Stimulated activated CD8-positive, alpha-beta memory T cell treated with anti-CD3 and anti-CD28 coated beads, Interleukin-12 subunit alpha, Interleukin-12 subunit beta, amount 100 ng/mL, for 24 hours (primary cell): ENCODE results near the gene NTRK3.

Source experiments
- DNase-seq: peaks from one replicate; pipeline ENCODE4 v3.0.0-alpha.2; 2020; ENCODE audit errors: extremely low read depth

NTRK3 gene

DNA sequence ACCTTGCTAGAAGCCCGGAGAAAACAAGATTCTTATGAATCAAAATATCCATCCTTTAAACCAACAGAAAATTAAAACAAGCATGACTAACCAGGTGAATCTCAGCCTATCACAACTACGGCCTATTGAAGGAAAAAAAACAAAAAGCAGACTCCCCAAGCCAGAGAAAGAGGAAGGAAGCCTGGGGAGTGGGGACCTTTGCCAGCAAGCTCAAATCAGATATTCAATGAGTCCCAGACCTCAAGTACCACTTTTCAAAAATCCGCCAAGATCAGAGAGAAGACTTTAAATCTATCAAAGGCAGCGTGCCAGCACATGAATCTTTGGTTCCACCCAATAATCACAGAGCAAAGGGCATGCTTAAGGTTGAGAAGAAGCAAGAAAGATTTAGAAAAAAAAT is 253.8 kb downstream of the NTRK3 start:
- no peak for DNase-seq

DNA sequence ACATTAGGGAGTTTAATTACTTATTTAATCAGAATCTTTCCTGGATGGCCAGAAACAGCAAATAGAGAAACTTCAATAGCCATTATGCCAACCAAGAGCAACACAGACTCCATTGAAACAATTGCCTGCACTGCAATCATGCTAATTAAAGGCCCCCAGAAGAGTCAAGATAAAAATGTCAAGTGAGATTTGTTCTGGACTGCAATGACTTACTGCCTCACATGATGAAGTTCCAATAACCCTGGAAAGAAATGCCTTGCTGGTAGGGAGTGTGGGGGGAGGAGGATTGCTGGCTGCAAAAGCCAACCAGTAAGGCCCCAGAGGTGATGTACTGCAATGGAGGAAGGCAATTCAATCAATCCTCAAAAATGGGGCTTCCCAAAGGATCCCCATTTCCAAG is 257.9 kb downstream of the NTRK3 start:
- no peak for DNase-seq

DNA sequence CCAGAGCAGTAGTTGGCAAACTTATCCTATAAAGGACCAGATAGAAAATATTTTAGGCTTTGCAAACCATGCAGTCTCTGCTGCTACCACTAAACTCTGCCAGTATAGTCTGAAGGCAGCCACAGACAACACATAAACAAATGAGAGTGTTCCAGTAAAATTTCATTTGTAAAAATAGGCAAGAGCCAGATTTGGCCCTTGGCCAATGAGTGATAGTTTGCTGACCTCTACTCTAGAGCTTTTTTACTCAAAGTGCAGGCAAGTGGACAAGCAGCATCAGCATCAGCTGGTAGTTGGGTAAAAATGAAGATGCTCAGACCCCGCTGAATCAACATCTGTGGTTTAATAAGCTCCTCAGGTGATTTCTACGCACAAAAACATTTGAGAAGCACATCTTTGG is 269.8 kb downstream of the NTRK3 start:
- no peak for DNase-seq

DNA sequence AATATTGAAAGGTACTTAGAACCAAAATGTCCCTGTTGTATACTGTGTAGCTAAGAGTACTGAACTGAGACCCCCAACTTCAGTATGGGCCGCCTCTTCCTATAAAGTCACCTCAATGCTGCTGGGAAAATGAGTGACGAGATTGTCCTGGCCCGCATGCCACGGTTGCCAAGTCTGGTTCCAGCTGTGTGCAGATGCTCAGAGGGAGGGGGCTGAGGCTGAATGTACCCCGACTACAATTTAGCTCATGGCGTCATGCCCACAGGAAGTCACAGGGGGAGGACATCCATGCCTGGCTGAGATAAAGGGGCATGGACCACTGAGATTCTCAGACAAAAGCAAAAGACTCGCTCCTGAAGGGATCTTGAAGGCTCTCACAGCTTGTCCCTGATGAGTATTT is 271.1 kb downstream of the NTRK3 start:
- no peak for DNase-seq

DNA sequence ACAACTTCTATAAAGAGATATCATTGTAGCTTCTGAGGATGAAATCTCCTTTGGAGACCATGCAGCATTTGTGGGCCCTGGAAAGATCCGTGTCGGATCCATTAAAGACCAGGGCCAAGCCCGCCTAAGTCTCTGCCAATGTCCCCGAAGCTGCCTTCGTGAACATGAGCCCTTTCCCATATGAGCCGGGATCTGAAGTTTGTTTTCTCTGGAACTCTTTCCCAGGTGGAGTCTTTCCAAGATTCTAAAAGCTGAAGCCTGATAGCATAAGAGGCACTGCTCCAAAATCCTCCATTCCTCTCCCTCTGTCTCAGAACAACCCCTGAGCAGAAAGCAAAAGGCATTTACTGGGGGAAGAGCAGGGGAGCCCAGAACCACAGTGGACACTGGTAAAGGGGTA is 274.6 kb downstream of the NTRK3 start:
- no peak for DNase-seq

DNA sequence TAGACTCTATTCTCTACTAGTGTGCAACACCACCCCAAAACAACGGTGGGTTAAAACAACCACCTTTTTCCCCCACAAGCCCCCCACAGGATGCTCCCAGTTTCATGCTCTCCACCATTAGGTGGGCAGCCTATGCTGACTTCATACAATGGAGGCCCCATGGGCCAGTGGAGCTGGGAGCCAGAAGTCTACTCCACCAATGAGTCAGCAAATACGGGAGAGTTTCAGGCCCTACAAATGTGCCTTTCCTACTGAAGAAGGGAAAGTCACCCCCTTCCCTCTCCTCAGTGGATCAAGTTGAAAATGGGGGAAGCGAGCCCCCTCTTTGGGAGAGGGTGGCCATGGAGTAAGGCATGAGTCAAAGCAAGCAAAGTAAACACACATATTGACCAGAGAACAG is 278.6 kb downstream of the NTRK3 start:
- DNase-seq, result no peak

DNA sequence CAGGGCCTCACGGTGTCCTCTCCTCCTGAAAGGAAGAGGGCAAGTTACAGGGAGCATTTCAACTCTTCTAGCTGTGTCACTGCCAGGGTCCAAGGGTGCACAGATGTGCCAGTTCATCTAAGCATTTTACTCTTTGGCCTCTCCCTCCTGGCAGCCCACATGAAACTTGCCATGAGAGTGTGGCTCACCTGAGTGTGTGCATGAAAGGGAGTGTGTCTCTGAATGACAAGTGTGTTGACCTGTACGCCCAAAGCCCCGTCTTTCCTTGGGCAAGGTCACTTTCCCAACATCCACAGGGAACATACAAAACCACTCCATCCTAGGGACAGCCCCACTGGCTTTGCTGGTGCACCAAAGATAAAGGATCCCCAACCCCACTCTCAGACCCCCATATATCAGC is 280.0 kb downstream of the NTRK3 start:
- DNase-seq, result no peak

DNA sequence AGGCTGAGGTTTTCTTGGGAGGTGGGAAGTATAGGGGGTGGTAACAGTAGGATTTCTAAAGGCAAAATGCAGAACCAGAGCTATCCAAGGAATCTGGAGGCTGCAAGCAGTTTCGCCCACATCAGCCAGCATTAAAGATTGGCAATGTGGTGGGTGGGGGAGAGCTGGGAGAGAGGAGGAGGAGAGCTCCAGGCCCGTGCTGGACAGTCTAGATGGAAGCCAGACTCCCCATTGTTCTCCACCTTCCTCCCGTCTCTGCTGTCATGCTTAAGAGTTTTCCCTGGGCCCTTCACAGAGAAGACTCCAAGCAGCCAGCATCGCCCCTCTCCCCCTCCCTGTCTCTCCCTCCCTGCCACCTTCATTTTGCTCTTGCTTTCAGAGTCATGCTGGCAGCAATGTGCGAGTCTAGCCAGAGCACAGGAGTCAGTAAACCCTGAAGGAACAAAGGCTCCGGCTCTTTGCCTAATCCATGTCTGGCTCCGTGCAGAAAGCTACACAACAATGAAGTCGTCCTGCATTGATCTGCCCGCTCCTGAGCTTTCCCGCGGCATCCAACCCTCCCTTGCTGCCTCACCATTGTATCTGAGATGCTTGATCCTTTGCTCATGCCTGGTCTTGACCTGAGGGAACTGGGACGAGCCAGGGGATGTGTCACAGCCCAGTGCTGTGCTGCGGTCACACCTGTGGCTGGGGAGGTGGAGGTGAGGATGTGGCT is 282.9 kb downstream of the NTRK3 start:
- no peak for DNase-seq

DNA sequence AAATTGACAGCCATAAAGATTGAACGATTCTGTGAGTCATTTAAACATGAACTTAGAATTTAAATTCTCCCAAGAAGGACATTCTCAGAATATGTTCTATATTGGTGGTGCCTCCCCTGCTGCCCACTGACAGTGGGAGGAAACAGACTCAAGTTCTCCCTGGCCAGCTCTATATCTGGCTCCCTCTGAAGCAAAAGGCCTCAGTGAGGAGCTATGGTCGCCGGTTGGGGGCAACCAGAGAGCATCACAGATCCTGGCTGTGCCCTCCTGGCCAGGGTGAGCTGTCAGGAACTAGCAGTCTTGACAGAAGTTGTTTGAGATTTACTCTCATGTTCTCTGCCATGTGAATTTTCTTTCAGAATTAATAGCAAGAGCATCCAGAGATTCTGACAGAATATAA is 285.5 kb downstream of the NTRK3 start:
- DNase-seq, result no peak

DNA sequence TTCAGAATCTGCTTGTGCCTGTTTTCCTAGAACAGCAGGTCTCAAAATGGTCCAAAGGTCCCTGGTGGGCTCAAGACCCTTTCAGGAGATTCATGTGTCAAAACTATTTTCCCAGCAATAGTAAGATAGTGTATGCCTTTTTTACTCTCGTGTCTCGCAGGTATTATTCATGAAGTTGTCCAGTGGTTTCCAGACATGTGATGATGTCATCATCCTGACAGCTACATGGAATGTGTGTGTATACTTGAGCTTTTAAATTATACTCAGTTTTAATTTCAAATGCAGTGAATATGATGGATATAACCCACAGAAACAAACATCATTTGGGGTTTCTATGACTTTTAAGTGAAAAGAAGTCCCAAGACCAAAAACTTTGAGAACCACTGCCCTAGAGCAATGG is 288.6 kb downstream of the NTRK3 start:
- DNase-seq, result no peak

DNA sequence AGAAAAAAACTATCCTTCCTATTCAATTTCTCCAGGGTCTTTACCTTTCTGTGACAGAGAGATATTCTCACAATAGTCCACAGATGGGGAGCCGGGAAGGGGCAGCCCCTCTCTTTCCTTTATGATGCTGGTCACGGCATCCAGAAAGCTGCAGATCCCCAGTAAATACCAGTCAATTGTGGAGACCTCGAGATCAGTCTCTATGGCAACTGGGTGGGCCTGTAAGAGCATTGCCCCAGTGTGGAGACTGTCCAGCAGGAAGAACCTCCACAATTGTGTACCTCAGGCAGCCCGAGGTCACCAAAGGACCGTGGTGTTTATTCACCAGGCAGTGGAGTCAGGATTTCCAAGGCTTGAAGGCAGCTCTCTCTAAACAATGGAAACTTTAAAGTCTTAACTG is 291.2 kb downstream of the NTRK3 start:
- no peak for DNase-seq

DNA sequence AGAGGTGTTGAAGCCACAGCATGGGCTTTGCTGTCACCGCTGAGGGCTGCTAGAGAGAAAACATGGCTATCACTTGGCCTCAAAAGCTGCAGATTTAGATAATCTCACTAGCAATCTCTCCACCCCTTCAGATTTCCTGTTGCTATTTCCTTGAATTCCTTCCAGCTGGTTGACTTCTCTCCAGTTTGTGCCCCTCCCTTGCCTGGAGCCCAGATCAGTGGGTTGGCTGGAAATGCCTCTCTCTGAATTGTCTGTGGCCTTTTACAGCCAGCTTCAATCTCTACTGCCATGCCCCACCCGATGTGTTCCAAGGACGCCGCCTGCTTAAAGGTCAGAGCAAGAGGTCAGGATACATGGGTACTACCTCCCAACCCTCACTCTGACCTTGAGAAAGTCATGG is 294.1 kb downstream of the NTRK3 start:
- no peak for DNase-seq

DNA sequence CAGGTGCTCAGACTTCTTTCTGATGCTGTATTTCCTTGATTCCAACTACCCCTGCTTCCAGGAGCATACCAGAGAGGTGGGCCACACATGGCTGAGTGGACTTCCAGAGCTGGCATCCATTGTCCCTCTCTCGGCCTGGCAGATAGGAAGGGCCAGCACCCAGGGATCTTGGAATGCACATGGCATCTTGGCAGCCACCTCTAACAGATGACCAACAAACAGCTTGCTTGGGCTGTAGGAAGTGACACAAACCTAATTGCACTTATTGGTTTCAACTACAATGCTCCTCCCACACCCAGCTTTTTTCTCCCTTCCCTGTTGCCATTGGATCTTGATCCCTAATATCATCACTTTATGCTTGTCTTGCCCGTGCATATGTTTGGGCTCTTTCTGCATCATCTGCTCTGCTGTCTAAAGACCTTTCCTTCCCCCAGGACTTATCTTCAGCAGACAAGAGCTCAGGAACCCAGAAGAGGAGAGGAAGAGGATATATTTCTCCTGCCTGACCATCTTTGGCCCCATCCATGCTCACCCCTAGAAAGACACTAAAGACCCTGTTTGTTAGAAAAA is 294.6 kb downstream of the NTRK3 start:
- no peak for DNase-seq

DNA sequence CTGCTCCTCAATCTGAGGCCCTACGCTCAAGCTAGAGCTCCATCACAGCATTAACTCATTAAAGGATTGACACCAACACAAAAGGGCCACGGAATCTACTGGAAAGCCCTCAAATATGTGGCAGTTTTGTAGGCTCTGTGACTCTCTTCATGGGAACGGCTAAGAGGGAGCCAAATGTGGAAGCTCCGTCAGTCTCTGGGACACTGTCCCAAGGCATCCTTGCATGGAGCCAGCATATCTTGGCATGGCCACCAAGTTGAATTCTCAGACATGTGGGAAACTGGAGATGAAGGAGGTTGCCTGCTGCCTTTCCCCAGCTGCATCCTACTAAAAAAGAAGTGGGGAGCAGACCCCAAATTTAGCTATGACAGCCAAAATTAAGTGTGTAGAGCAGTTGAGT is 296.9 kb downstream of the NTRK3 start:
- DNase-seq, result no peak

DNA sequence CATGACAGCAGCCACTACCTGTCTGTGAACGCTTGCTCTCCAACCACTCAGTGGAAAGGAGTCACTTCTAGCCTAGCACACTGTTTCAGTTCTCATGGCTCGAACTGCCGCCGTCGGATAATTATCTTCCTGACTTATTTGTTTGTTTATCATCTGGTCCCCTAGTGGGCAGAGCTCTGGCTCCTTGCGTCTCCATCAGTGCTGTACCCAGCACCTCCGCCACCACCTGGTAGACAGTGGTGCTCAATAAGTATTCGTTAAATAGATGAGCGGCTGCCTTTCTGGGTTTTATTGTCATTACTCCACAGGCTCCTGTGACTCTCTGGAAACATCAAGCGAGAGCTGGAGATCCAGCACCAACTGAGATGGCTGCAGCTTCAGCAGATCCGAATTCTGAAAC is 297.5 kb downstream of the NTRK3 start:
- no peak for DNase-seq

DNA sequence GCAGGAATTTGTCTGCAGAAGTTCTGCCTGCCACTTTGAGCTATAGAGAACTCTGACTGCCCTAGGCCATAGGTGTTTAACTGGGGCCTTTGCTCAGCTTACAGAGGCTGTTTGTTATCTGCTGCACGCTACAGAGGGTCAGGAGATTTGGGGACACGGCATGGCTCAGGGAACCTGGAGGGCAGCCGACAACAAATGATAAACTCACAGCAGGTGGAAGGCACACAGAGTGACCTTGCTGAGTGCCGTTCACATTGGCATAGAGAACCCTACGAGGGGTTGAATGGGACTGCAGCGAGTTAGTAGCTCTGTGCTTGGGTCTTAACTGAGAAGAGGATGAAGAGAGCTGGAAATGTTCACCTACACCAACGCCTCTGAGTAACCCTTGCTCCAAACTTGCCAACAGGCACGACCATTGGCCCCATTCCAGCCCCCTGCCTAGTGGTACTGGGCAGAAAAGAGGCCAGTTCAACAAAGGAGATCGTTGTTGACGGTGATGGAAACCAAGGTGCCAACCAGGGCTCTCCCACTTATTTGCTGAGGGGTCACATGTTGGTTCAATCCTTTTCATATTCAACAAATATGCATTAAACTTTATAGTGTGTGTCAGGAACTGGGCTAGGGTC is 301.1 kb downstream of the NTRK3 start:
- no peak for DNase-seq

DNA sequence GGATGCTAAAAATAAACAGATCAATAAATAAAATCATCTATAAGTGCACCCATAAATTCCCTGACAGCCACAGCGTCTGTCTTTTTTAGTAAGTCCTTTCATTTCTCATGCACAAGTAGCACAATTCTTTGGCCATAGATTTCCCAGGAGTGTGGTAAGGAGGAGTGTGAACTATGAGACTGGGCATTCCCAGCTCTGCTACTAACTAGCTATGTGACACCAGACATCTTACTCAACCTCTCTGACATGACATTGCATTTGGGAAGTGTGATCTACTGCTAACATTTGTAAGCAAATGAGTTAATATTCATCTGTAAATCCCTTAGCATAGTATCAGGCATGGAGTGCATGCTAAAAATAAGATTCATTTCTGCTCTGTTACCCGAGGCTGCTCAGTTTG is 301.7 kb downstream of the NTRK3 start:
- no peak for DNase-seq

DNA sequence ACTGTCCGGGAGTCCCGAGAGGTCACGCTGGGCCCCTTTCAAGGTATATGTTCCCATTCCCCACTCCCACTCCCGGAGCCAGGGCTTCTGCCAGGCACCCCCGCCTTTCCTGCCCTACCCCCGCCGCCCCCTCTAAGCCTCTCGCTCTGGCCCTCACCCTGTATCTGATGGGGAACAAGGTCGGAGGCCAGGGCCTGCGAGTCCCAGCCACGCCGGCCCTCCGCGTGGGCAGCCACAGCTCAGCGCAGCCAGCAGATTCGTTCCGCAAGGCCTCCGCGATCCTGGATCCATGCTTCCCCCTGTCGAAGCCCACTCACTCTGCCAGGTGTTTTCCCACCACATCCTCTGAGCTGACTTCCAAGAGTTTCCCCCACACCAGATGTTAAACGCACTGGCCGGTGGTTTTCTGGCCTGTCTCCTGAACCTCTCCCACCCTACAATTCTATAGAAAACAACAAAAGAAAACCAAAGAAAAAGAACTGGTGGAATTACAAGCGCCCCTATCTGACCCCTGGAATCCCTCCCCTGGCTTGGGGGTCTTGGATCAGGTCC is 303.7 kb downstream of the NTRK3 start:
- no peak for DNase-seq

DNA sequence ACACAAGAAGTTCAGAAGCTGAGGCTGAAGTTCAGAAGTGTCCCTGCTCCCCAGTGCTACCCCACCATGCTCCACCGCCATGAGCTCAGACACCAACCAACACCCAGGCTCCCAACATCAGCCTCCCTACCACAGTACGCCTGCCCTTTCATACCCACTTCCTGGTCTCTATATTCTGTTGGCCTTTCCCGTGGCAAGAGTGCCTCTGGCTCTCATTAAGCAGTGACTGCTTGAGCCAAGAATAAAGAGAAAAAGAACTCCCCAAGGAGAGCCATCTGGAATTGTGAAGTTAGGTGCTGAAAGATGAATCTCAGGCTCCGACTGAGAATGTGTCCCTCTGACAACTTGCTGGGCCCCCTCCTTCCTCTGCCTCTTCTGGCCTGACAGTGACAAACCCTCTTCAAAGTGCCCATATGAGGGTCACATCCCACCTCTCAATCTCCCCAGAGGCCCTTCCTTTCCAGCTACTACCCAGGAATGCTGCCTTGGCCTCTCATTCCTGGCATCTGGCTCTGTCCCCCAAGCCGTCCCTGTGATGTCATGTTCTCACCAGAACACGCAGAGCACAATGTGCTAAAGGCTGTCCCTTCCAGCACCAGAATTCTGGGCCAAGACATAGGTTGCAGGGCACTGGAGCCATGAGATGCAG is 306.8 kb downstream of the NTRK3 start:
- DNase-seq, result no peak

DNA sequence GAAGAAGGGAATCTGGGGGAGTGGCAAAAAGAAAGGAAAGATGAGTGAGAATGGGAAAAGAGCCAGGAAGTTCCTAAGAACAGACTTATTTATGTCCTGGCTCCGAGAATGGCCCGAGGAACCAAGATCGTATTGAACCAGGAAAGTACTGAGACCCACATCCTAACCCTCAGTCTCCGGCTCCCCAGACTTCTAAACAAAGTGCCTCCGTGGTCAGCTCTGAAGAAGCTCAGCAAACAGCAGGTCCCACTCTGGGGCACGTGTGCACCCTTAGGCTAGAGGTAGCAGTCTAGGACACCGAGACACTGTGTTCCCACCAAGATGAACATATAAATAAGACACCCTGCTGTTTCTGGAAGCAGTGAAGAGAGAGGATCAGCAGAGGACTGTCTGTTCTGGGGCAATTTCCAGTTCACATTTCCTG is 307.4 kb downstream of the NTRK3 start:
- DNase-seq, result no peak

DNA sequence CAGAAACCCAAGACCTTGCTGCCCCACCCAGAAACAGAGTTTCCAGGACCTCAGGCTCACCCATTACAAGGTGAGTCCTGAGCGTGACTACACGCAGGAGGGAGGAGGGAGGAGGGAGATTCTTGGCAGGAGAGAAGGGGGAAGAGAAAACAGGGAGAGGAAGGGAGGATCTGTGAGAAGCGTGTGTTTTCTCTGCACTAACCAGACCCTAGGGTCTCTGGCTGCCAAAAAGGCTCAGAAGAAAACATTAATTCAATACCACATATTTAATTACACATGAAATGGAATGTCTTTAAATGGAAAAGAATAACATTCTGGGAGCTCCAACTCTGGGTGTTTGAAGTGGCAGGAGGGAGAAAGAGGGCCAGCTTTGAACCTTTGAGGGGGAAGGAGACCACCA is 309.0 kb downstream of the NTRK3 start:
- no peak for DNase-seq

DNA sequence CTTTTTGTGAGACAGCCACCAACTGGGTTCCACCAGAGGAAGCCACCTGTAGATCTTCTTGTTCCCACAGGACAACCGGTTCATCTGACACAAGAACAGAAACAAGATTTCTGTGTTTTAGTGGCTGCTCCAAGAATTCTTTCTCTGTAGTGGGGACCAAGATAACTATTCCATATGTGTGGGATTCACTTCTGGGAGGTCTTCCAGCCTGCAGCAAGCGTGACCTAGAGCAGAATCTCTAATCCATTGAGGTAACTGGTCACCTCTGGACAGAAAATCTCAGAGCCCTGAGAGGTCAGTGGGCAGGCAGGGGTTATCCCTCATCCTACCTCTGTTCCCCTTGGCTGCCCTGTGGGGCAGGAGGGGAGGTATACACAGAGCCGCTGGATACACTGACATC is 311.3 kb downstream of the NTRK3 start:
- DNase-seq, result no peak

DNA sequence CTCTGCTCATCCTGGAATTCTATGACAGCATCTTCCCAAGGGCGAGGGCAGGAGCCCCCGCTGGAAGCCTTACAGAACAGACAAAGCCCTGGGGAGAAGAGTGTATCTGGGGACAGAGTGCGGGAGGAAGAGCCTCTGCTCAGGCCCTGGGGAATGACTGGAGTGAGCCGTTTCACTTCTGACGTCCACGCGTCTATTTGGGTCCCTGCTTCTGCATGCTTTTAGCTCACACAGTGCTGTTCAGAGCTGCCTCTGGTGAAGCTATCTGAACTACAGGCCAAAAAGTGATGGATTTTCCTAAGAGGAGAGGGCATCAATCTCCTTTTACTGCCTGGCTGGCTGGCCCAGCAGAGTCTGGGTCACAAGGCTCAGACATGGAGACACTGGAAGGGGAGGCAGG is 311.8 kb downstream of the NTRK3 start:
- no peak for DNase-seq
